Measurements from ENCODE around the gene COX6A1. TPM values are rescaled to one million over a fixed set of nuclear protein-coding genes. Genes with fewer than 3 reads are reported as not detected.

COX6A1 gene
- total RNA-seq = 742 and 768 TPM in 2 replicates

GRCh38 chr12:120437735-120438494 lies at the start of gene COX6A1:
Gene COX6A1, plus strand, starts transcription at chr12:120438113. Its CDS starts 14 bp downstream, at chr12:120438127.

GRCh38 chr12:120445911-120446843 lies 8.3 kb downstream of the COX6A1 start, which contains the start of the genes GATC and TRIAP1:
Gene GATC, plus strand, starts transcription at chr12:120446444. Its CDS starts 37 bp downstream, at chr12:120446481.
Gene TRIAP1, minus strand, starts transcription at chr12:120446384. Its CDS starts 12 bp downstream, at chr12:120446372.

DNA sequence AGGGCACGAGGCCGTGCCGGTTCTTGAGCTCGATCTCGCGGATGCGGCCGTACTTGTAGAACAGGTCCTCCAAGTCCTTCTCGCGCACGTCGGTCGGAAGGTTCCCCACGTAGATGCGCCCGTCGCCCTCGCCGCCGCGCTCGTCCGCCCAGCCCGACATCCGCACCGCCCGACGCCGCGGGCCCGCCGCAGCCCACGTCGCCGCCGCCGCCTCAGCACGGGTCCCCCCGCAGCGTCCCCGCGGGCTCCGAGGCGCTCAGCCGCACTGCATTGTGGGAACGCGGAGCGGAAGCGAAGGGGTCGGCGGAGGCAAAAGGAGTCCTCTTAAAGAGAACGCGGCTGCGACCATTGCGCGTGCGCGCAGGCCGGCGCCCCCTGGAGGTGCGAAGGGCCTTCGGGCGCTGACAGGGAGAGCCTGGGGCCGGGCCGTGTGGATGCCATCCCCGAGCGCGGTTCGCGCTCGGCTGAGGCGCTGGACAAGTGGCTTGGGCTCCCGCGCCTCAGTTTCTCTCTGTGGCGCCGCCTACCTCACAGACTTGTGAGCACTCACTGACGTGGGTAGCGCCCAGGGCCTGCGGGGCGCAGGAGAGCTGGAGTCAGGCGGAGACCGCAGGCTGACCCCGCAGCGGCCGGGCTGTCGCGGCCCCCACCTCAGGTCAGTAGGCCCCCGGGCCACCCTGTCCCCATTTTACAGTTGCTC lies 31.7 kb downstream of the COX6A1 start, which contains the start of gene SRSF9:
TSS of gene SRSF9 (minus strand) at position 299 of the 700 bp plus-strand sequence. CDS start at position 160, 139 bp downstream.

Other genes with a start within 250 kb of the COX6A1 start
- gene GCN1, start 243.4 kb upstream of the COX6A1 start, total RNA-seq = 48.9 and 61.1 TPM in 2 replicates
- 4,763 and 5,523 TPM in 2 replicates for gene RPLP0, start 237.0 kb upstream of the COX6A1 start, total RNA-seq
- 188 and 191 TPM in 2 replicates for gene PXN, start 172.4 kb upstream of the COX6A1 start, total RNA-seq
- under 0.01 TPM in 2 replicates for gene RNU4-2, start 146.2 kb upstream of the COX6A1 start, total RNA-seq
- gene RNU4-1, start 144.9 kb upstream of the COX6A1 start, total RNA-seq = under 0.01 TPM in 2 replicates
- gene SIRT4, start 135.8 kb upstream of the COX6A1 start, total RNA-seq = 0.49 and 0.62 TPM in 2 replicates
- not detected in 2 replicates for gene PLA2G1B, start 110.3 kb upstream of the COX6A1 start, total RNA-seq
- not detected in 2 replicates for gene MSI1, start 68.9 kb upstream of the COX6A1 start, total RNA-seq
- 28.4 and 45.9 TPM in 2 replicates for gene TRIAP1, start 8.3 kb downstream of the COX6A1 start, total RNA-seq
- 13.2 and 15.9 TPM in 2 replicates for gene GATC, start 8.3 kb downstream of the COX6A1 start, total RNA-seq
- gene SRSF9, start 31.6 kb downstream of the COX6A1 start, total RNA-seq = 98.9 and 124 TPM in 2 replicates
- 274 and 414 TPM in 2 replicates for gene DYNLL1, start 58.0 kb downstream of the COX6A1 start, total RNA-seq
- gene COQ5, start 91.0 kb downstream of the COX6A1 start, total RNA-seq = 28.4 and 31.8 TPM in 2 replicates
- gene RNF10, start 96.2 kb downstream of the COX6A1 start, total RNA-seq = 79.1 and 79.4 TPM in 2 replicates
- gene POP5, start 143.3 kb downstream of the COX6A1 start, total RNA-seq = 44.7 and 68.0 TPM in 2 replicates
- gene CABP1, start 202.5 kb downstream of the COX6A1 start, total RNA-seq = 0.30 TPM in 1 of 2 replicates, not detected in the other
- 66.6 and 67.6 TPM in 2 replicates for gene MLEC, start 249.0 kb downstream of the COX6A1 start, total RNA-seq